GM18951 (cell line): Measurements from ENCODE around the gene PJVK.

Source experiments
- POLR2A ChIP-seq: IDR thresholded peaks from 4 replicates; pipeline ENCODE4 v1.6.1; 2011; ENCODE audit warnings: mild to moderate bottlenecking; ENCODE audit not compliant: insufficient read length, insufficient read depth; ENCODE audit errors: extremely low read depth
- in situ Hi-C: fragments of 300-500 bp; cut with MboI; formaldehyde crosslinking; loops from one replicate; pipeline ENCODE4 v1.12.0; 2022; ENCODE audit warnings: low sequenced_read_pairs, mixed read lengths, inconsistent platforms; ENCODE audit not compliant: unreplicated experiment

PJVK gene

GRCh38 chr2:178418426-178418825 lies 32.8 kb upstream of the PJVK start:
- in situ Hi-C loops: loop anchor here (25.0 kb wide), 1 partner anchor 306 kb away; the partner anchor contains the start of gene RBM45
- TF ChIP-seq POLR2A: no peak

GRCh38 chr2:178419123-178419522 lies 32.1 kb upstream of the PJVK start:
- in situ Hi-C loops: loop anchor here (25.0 kb wide), 1 partner anchor 307 kb away; the partner anchor contains the start of gene RBM45

GRCh38 chr2:178420463-178420999 lies 30.6 kb upstream of the PJVK start:
- TF ChIP-seq POLR2A: no peak
- in situ Hi-C loops: loop anchor here (25.0 kb wide), 1 partner anchor 308 kb away; the partner anchor contains the start of gene RBM45

More at GRCh38 chr2:178419123-178419522, 32.1 kb upstream of the PJVK start:
- TF ChIP-seq POLR2A: no peak

GRCh38 chr2:178422097-178422496 lies 29.1 kb upstream of the PJVK start:
- in situ Hi-C loops: loop anchor here (25.0 kb wide), 1 partner anchor 310 kb away; the partner anchor contains the start of gene RBM45
- no peak for TF ChIP-seq POLR2A

- in situ Hi-C loops: loop anchor here (25.0 kb wide), 1 partner anchor 311 kb away; the partner anchor contains the start of gene RBM45
These were observed 27.4 kb upstream of the PJVK start for GRCh38 chr2:178423746-178424145.

GRCh38 chr2:178425255-178425827 lies 25.8 kb upstream of the PJVK start:
- no peak for TF ChIP-seq POLR2A
- in situ Hi-C loops: no loop called here

GRCh38 chr2:178426388-178426787 lies 24.8 kb upstream of the PJVK start:
- in situ Hi-C loops: no loop called here
- no peak for TF ChIP-seq POLR2A

- TF ChIP-seq POLR2A: no peak
- in situ Hi-C loops: no loop called here
These were observed 23.7 kb upstream of the PJVK start for GRCh38 chr2:178427458-178427857.

- in situ Hi-C loops: no loop called here
- TF ChIP-seq POLR2A: no peak
These were observed 22.8 kb upstream of the PJVK start for GRCh38 chr2:178428396-178428806.

- TF ChIP-seq POLR2A: no peak
These were observed 21.8 kb upstream of the PJVK start for GRCh38 chr2:178429336-178429735.

GRCh38 chr2:178436662-178437061 lies 14.5 kb upstream of the PJVK start:
- no peak for TF ChIP-seq POLR2A
- in situ Hi-C loops: no loop called here

More at GRCh38 chr2:178429336-178429735, 21.8 kb upstream of the PJVK start:
- in situ Hi-C loops: no loop called here

- no peak for TF ChIP-seq POLR2A
- in situ Hi-C loops: no loop called here
These were observed 9.8 kb upstream of the PJVK start for GRCh38 chr2:178441426-178441825.

- in situ Hi-C loops: no loop called here
These were observed 2.1 kb upstream of the PJVK start for GRCh38 chr2:178448968-178449661.

GRCh38 chr2:178449700-178450523 lies 1.3 kb upstream of the PJVK start:
- no peak for TF ChIP-seq POLR2A
- in situ Hi-C loops: no loop called here

More at GRCh38 chr2:178448968-178449661, 2.1 kb upstream of the PJVK start:
- no peak for TF ChIP-seq POLR2A

- TF ChIP-seq POLR2A: no peak
- in situ Hi-C loops: no loop called here
These were observed 729 bp upstream of the PJVK start for GRCh38 chr2:178450524-178450773.
